CD4-positive, CD25-positive, alpha-beta regulatory T cell (primary cell): Measurements from ENCODE around the gene BRS3. TPM values are rescaled to one million over a fixed set of nuclear protein-coding genes. Genes with fewer than 3 reads are reported as not detected.

Experiments
- ATAC-seq, 2 donors: fragments of 150-1000 bp; cut with Tn5 transposase; one replicate each; pipeline ENCODE4 v1.10.0; 2021; ENCODE audit warnings: low read depth in 2 of 2, moderate number of reproducible peaks in 2 of 2, moderate library complexity in 1 of 2
- DNase-seq, 3 donors: peaks; one replicate each; pipeline versions ENCODE4 v3.0.0 to v3.0.0-alpha.2; 2012 to 2022; ENCODE audit warnings: mixed read lengths in 1 of 3
- H3K27ac ChIP-seq: one replicate; pipeline ENCODE4 v1.7.0; 2013; ENCODE audit warnings: mild to moderate bottlenecking, low read length; ENCODE audit not compliant: insufficient read depth, poor library complexity, severe bottlenecking
- H3K27me3 ChIP-seq: one replicate; pipeline ENCODE4 v1.7.0; 2013; ENCODE audit warnings: low read length; ENCODE audit not compliant: control insufficient read depth, insufficient read depth
- H3K36me3 ChIP-seq: one replicate; pipeline ENCODE4 v1.7.0; 2013; ENCODE audit warnings: mild to moderate bottlenecking, low read length, moderate library complexity; ENCODE audit not compliant: control insufficient read depth, insufficient read depth
- H3K4me1 ChIP-seq: 2 replicates; pipeline ENCODE4 v1.7.0; 2013; ENCODE audit warnings: mild to moderate bottlenecking, low read length; ENCODE audit not compliant: insufficient read depth, control insufficient read depth, poor library complexity, severe bottlenecking
- H3K4me3 ChIP-seq: one replicate; pipeline ENCODE4 v1.7.0; 2013; ENCODE audit warnings: low read depth, mild to moderate bottlenecking, low read length, moderate library complexity
- H3K9me3 ChIP-seq, 2 experiments: 1 replicate in 1 of 2; 2 replicates in 1 of 2; pipeline ENCODE4 v1.7.0; 2013; ENCODE audit warnings: low read length in 2 of 2, mild to moderate bottlenecking in 1 of 2, moderate library complexity in 1 of 2; ENCODE audit not compliant: control insufficient read depth in 2 of 2
- H3K27ac Mint-ChIP-seq, 3 donors: one replicate each; pipeline ENCODE4 v1.8.0; 2020 to 2022; ENCODE audit warnings: mild to moderate bottlenecking in 3 of 3, mixed read lengths in 3 of 3, moderate library complexity in 2 of 3
- H3K27me3 Mint-ChIP-seq: one replicate; pipeline ENCODE4 v1.8.0; 2022; ENCODE audit warnings: mild to moderate bottlenecking, mixed read lengths
- H3K36me3 Mint-ChIP-seq: one replicate; pipeline ENCODE4 v1.8.0; 2020; ENCODE audit warnings: mixed read lengths
- H3K4me1 Mint-ChIP-seq, 4 donors: one replicate each; pipeline ENCODE4 v1.8.0; 2020 to 2022; ENCODE audit warnings: mixed read lengths in 4 of 4, mild to moderate bottlenecking in 1 of 4
- H3K4me3 Mint-ChIP-seq, 4 donors: one replicate each; pipeline ENCODE4 v1.8.0; 2020 to 2022; ENCODE audit warnings: mild to moderate bottlenecking in 4 of 4, mixed read lengths in 4 of 4, moderate library complexity in 3 of 4
- H3K9me3 Mint-ChIP-seq, 7 donors: one replicate each; pipeline ENCODE4 v1.8.0; 2020 to 2022; ENCODE audit warnings: mixed read lengths in 7 of 7, mild to moderate bottlenecking in 3 of 7, moderate library complexity in 2 of 7
- polyA plus RNA-seq, 4 donors: library from polyadenylated mRNA; unstranded; fragments of 300-500 nt; fragmentation: Illumina TruSeq; gene quantifications; one replicate each; pipeline ENCODE4 v1.2.3, GENCODE V29; 2021
- total RNA-seq: library from RNA; stranded (reverse); gene quantifications from one replicate; pipeline ENCODE4 v1.2.3, GENCODE V29; 2022

The BRS3 gene
- total and polyA plus RNA-seq, 5 donors from 2014 or later: not detected

DNA sequence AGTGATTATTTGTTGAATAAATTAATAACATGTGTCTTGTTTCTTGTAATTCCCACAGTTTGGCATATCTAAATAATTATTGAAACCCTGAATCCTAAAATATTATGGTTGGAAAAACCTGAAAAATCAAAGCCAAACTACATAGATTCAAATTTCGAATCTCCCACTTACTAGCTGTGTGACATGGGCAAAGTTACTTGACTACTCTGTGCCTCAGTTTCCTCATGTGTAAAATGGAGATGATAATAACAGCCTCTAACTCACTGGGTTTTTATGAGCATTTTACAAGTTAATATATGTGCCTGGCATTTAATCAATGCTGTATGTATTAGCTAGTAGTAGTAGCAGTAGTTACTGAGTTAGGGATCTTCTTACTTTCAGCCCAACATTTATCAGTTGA lies 34.6 kb upstream of the BRS3 start:
- Mint-ChIP-seq H3K9me3 (no peaks in the 10 kb centered on the region), H3K36me3 (no peaks in the 10 kb centered on the region), H3K27me3 (no peaks in the 10 kb centered on the region), H3K27ac (no peak overlapping the region), H3K4me3 (no peak overlapping the region), H3K4me1 (no peaks in the 10 kb centered on the region)
- Histone ChIP-seq H3K27ac (no peak overlapping the region), H3K36me3 (no peaks in the 10 kb centered on the region), H3K4me1 (no peaks in the 10 kb centered on the region), H3K4me3 (no peak overlapping the region), H3K9me3 (no peaks in the 10 kb centered on the region), H3K27me3 (no peaks in the 10 kb centered on the region)
- DNase-seq (no peak), ATAC-seq (no peak)

DNA sequence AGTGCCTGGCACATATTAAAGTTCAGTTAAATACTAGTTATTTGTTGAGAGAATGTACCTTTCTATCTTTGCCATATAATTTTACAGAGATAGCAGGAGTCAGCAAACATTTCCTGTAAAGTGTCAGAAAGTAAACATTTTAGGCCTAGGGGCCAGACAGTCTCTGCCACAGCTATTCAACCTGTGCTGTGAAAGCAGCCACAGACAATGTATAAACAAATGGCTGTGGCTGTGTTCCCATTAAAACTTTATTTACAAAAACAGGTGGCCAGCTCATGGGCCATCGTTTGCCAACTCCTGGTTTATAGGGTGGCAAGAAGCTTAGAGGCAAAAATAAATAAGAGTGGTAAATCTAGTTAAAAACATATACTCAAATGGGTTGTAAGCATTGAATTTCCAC lies 34.0 kb upstream of the BRS3 start:
- no peaks in the 10 kb centered on the region for H3K36me3 Mint-ChIP-seq

DNA sequence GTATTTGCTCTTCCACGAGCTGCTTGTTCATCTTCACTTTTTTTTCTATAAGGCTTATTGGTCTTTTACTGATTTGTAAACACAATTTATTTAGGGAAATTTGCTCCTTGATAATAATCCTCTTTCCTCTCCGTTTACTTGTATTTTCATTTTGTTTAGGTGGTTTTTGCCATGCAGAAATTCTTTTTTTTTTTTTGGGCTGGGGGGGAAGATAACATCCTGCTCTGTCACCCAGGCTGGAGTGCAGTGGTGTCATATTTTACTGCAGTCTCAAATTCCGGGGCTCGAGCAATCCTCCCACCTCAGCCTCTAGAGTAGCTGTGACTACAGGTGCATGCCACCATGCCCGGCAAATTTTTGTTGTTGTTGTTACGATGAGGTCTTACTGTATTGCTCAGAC lies 31.6 kb upstream of the BRS3 start:
- no peak overlapping the region for H3K27ac ChIP-seq
- Mint-ChIP-seq H3K27me3 (no peaks in the 10 kb centered on the region), H3K36me3 (no peaks in the 10 kb centered on the region), H3K4me3 (no peak overlapping the region), H3K9me3 (no peaks in the 10 kb centered on the region), H3K27ac (no peak overlapping the region), H3K4me1 (no peaks in the 10 kb centered on the region)
- ATAC-seq: no peak
- no peaks in the 10 kb centered on the region for H3K9me3 ChIP-seq
- H3K4me3 ChIP-seq: no peak overlapping the region
- H3K27me3 ChIP-seq: no peaks in the 10 kb centered on the region
- H3K36me3 ChIP-seq: no peaks in the 10 kb centered on the region
- no peak for DNase-seq
- H3K4me1 ChIP-seq: no peaks in the 10 kb centered on the region

More for the DNA sequence above, 34.0 kb upstream of the BRS3 start:
- no peaks in the 10 kb centered on the region for H3K4me1 Mint-ChIP-seq
- Histone ChIP-seq H3K27me3 (no peaks in the 10 kb centered on the region), H3K9me3 (no peaks in the 10 kb centered on the region), H3K36me3 (no peaks in the 10 kb centered on the region), H3K4me1 (no peaks in the 10 kb centered on the region), H3K4me3 (no peak overlapping the region), H3K27ac (no peak overlapping the region)
- no peak overlapping the region for H3K27ac Mint-ChIP-seq
- H3K9me3 Mint-ChIP-seq: no peaks in the 10 kb centered on the region
- ATAC-seq (no peak), DNase-seq (no peak)
- H3K27me3 Mint-ChIP-seq: no peaks in the 10 kb centered on the region
- H3K4me3 Mint-ChIP-seq: no peak overlapping the region

DNA sequence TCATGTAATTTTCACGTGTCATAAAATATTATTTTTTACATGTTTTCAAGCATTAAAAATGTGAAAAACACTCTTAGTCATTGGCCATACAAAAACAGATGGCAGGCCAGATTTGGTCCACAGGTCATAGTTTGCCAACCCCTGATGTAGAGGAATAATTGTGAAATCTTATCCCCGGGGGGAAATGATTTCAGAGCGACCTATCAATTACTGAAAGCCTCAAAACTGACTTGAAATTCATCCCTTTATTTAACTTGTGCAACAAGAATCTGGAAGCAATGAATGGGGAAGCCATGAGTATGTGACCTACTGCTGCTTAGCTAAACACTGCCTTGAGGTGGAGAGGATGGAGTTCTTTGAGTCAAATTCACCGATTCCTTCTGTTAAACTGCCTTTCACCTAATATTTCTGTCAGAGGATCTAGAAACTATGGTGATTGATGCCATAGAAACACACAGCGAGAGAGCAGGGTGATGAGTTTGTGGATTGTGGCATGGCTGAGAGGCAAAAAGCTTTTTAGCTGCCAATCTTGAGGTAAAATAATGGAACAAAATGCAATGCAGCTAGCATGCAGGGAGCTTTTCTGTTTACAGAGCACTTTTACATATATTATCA lies 30.3 kb upstream of the BRS3 start:
- Mint-ChIP-seq H3K9me3 (no peaks in the 10 kb centered on the region), H3K4me3 (no peak overlapping the region), H3K27ac (no peak overlapping the region), H3K27me3 (no peaks in the 10 kb centered on the region), H3K36me3 (no peaks in the 10 kb centered on the region), H3K4me1 (no peaks in the 10 kb centered on the region)
- Histone ChIP-seq H3K27me3 (no peaks in the 10 kb centered on the region), H3K9me3 (no peaks in the 10 kb centered on the region), H3K36me3 (no peaks in the 10 kb centered on the region), H3K27ac (no peak overlapping the region), H3K4me1 (no peaks in the 10 kb centered on the region), H3K4me3 (no peak overlapping the region)
- DNase-seq (no peak), ATAC-seq (no peak)

GRCh38 chrX:136464589-136464988 lies 23.2 kb upstream of the BRS3 start:
- Mint-ChIP-seq H3K27me3 (peaks cover 11% of the 10 kb centered on the region), H3K4me3 (no peak overlapping the region), H3K9me3 (peaks cover 0 to 2% (median 0%) of the 10 kb centered on the region in 7 donors), H3K27ac (no peak overlapping the region), H3K36me3 (no peaks in the 10 kb centered on the region), H3K4me1 (no peaks in the 10 kb centered on the region)
- H3K27me3 ChIP-seq: no peaks in the 10 kb centered on the region
- no peaks in the 10 kb centered on the region for H3K36me3 ChIP-seq
- ATAC-seq (no peak), DNase-seq (no peak)
- H3K27ac ChIP-seq: no peak overlapping the region
- no peaks in the 10 kb centered on the region for H3K4me1 ChIP-seq
- no peaks in the 10 kb centered on the region for H3K9me3 ChIP-seq
- no peak overlapping the region for H3K4me3 ChIP-seq

GRCh38 chrX:136467303-136467702 lies 20.4 kb upstream of the BRS3 start:
- no peak overlapping the region for H3K4me3 Mint-ChIP-seq
- H3K27ac Mint-ChIP-seq: no peak overlapping the region
- Histone ChIP-seq H3K27me3 (no peaks in the 10 kb centered on the region), H3K9me3 (no peaks in the 10 kb centered on the region), H3K27ac (no peak overlapping the region), H3K36me3 (no peaks in the 10 kb centered on the region), H3K4me1 (no peaks in the 10 kb centered on the region), H3K4me3 (no peak overlapping the region)
- ATAC-seq: no peak
- peaks cover 11% of the 10 kb centered on the region for H3K27me3 Mint-ChIP-seq
- no peak for DNase-seq
- no peaks in the 10 kb centered on the region for H3K4me1 Mint-ChIP-seq
- H3K9me3 Mint-ChIP-seq: peaks cover 0 to 5% (median 0%) of the 10 kb centered on the region in 7 donors
- no peaks in the 10 kb centered on the region for H3K36me3 Mint-ChIP-seq

DNA sequence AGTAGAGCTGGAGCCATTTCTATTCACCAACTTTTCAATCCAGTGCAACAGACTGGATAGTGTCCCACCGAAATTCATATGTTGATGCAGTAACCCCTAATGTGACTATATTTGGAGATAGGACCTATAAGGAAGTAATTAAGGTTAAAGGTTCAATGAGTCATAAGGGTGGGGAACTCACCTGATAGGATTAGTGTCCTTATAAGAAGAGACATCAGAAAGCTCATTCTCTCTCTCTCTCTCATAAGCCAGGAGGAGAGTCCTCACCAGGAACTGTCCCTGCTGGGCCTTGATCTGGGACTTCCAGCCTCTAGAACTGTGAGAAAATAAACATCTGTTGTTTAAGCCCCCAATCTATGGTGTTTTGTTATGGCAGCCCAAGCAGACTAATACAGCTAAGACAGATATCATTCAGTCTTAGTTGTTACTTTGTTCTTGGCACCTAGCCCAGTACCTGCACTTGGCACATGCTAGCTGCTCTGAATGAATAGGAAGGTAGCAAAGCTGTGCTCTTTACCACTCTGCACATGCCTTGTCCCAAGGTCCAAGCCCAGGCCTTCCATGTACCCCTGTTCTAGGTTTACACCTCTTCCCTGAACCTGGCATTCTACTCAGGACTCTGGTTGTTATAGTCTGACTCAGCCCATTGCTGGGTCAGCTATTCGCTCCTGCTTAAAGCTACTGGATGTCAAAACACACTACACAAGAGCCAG lies 19.2 kb upstream of the BRS3 start:
- no peaks in the 10 kb centered on the region for H3K36me3 ChIP-seq
- no peak overlapping the region for H3K4me3 ChIP-seq
- H3K27ac Mint-ChIP-seq: no peak overlapping the region
- H3K4me3 Mint-ChIP-seq: no peak overlapping the region
- DNase-seq (no peak), ATAC-seq (no peak)
- no peaks in the 10 kb centered on the region for H3K36me3 Mint-ChIP-seq
- no peaks in the 10 kb centered on the region for H3K4me1 Mint-ChIP-seq
- no peaks in the 10 kb centered on the region for H3K4me1 ChIP-seq
- no peak overlapping the region for H3K27ac ChIP-seq
- peaks cover 0 to 4% (median 0%) of the 10 kb centered on the region in 7 donors for H3K9me3 Mint-ChIP-seq
- H3K27me3 Mint-ChIP-seq: peaks cover 6% of the 10 kb centered on the region
- no peaks in the 10 kb centered on the region for H3K27me3 ChIP-seq
- H3K9me3 ChIP-seq: no peaks in the 10 kb centered on the region

- H3K36me3 ChIP-seq: no peaks in the 10 kb centered on the region
- Mint-ChIP-seq H3K4me1 (peaks cover 0 to 4% (median 0%) of the 10 kb centered on the region in 4 donors), H3K4me3 (no peak overlapping the region), H3K36me3 (no peaks in the 10 kb centered on the region), H3K27ac (no peak overlapping the region), H3K27me3 (peaks cover 7% of the 10 kb centered on the region), H3K9me3 (peaks cover 0 to 4% (median 0%) of the 10 kb centered on the region in 7 donors)
- H3K4me1 ChIP-seq: no peaks in the 10 kb centered on the region
- no peaks in the 10 kb centered on the region for H3K27me3 ChIP-seq
- no peaks in the 10 kb centered on the region for H3K9me3 ChIP-seq
- no peak overlapping the region for H3K4me3 ChIP-seq
- no peak overlapping the region for H3K27ac ChIP-seq
- no peak for ATAC-seq
- no peak for DNase-seq
Measured at GRCh38 chrX:136473663-136474062, 14.1 kb upstream of the BRS3 start.
